ENCODE data around the gene METRN.

METRN gene

GRCh38 chr16:677316-678190, 37.4 kb upstream of the METRN start:
- in situ Hi-C loops (cut with MboI; ENCODE audit: low sequenced_read_pairs), result no loop called here

- in situ Hi-C loops (cut with MboI; ENCODE audit: low sequenced_read_pairs), result no loop called here
Observed at GRCh38 chr16:678209-678857, 36.6 kb upstream of the METRN start.

- in situ Hi-C loops (cut with MboI; ENCODE audit: low sequenced_read_pairs), result no loop called here
Observed at GRCh38 chr16:678858-679813, 35.8 kb upstream of the METRN start.

- in situ Hi-C loops (cut with MboI; ENCODE audit: low sequenced_read_pairs), result no loop called here
Observed at GRCh38 chr16:679814-680624, 34.9 kb upstream of the METRN start, which contains the start of gene STUB1. TSS of gene STUB1 (plus strand) at chr16:680410. CDS start at chr16:680526, 116 bp downstream.

- in situ Hi-C loops (cut with MboI; ENCODE audit: low sequenced_read_pairs), result no loop called here
Observed at GRCh38 chr16:680625-680945, 34.3 kb upstream of the METRN start.

- in situ Hi-C loops (cut with MboI; ENCODE audit: low sequenced_read_pairs), result no loop called here
Observed at GRCh38 chr16:680967-681745, 33.8 kb upstream of the METRN start.

GRCh38 chr16:681746-682427, 33.0 kb upstream of the METRN start:
- in situ Hi-C loops (cut with MboI; ENCODE audit: low sequenced_read_pairs), result no loop called here

- in situ Hi-C loops (cut with MboI; ENCODE audit: low sequenced_read_pairs), result no loop called here
Observed at GRCh38 chr16:682493-683395, 32.2 kb upstream of the METRN start.

GRCh38 chr16:683396-684070, 31.4 kb upstream of the METRN start:
- in situ Hi-C loops (cut with MboI; ENCODE audit: low sequenced_read_pairs), result no loop called here

GRCh38 chr16:684071-684794, 30.7 kb upstream of the METRN start, which contains the start of gene JMJD8:
TSS of gene JMJD8 (minus strand) at chr16:684334. CDS start at chr16:684319, 15 bp downstream.
- in situ Hi-C loops (cut with MboI; ENCODE audit: low sequenced_read_pairs), result no loop called here

- in situ Hi-C loops (cut with MboI; ENCODE audit: low sequenced_read_pairs), result no loop called here
Observed at GRCh38 chr16:684961-685696, 29.8 kb upstream of the METRN start.

- in situ Hi-C loops (cut with MboI; ENCODE audit: low sequenced_read_pairs), result no loop called here
Observed at GRCh38 chr16:685967-686366, 29.0 kb upstream of the METRN start.

- in situ Hi-C loops (cut with MboI; ENCODE audit: low sequenced_read_pairs), result no loop called here
Observed at GRCh38 chr16:686459-687260, 28.3 kb upstream of the METRN start.

GRCh38 chr16:687499-687898, 27.4 kb upstream of the METRN start:
- in situ Hi-C loops (cut with MboI; ENCODE audit: low sequenced_read_pairs), result no loop called here

- in situ Hi-C loops (cut with MboI; ENCODE audit: low sequenced_read_pairs), result no loop called here
Observed at GRCh38 chr16:689175-689897, 25.6 kb upstream of the METRN start.

All from hTERT RPE-1 (cell line).